ENCODE measurements around the gene TEKT5.

- no peak for TF ChIP-seq REST (IDR thresholded peaks at IDR 0.05; ENCODE audit: insufficient read depth in 1 of 2, low read depth in 2 of 2, low read length in 1 of 2)
- no peak for TF ChIP-seq CTCF (IDR thresholded peaks at IDR 0.05)
- TF ChIP-seq POLR2AphosphoS5 (IDR thresholded peaks at IDR 0.05; ENCODE audit: low read depth, low read length) = no peak
- TF ChIP-seq SIN3A (IDR thresholded peaks at IDR 0.05; ENCODE audit: borderline replicate concordance, insufficient read depth, low read depth, low read length) = no peak
- TF ChIP-seq TCF7L2 (IDR thresholded peaks at IDR 0.05; ENCODE audit: low read depth, low read length) = no peak
Observed at GRCh38 chr16:10679921-10680320, 14.8 kb downstream of the TEKT5 start.
